GM10248 (cell line): ENCODE measurements around the gene GABRG3.

Experiments used
- CTCF ChIA-PET: fragments of 300-600 bp; sonication (Branson Sonifier 250); formaldehyde crosslinking; extraction: SDS; loops from one replicate; lab custom pipeline; 2021; ENCODE audit warnings: antibody characterized with exemption; lab: Yijun Ruan, JAX
- POLR2A ChIA-PET: fragments of 350-650 bp; sonication (Branson Sonifier 250); formaldehyde crosslinking; extraction: SDS; loops from one replicate; lab custom pipeline; 2020; ENCODE audit warnings: antibody characterized with exemption; lab: Yijun Ruan, JAX
- DNase-seq: peaks from one replicate; pipeline ENCODE4 v3.0.0; 2012; ENCODE audit errors: extremely low spot score
- CTCF ChIP-seq: IDR thresholded peaks from 2 replicates; pipeline ENCODE4 v1.5.1; 2012; ENCODE audit warnings: mild to moderate bottlenecking, low read depth; ENCODE audit errors: extremely low read depth, missing control alignments, control extremely low read depth

The GABRG3 gene

GRCh38 chr15:27532358-27532757 lies 561.4 kb downstream of the GABRG3 start:
- CTCF ChIA-PET: no interaction called here
- POLR2A ChIA-PET: no interaction called here
- DNase-seq: no peak
- TF ChIP-seq CTCF: no peak

GRCh38 chr15:27535445-27536129 lies 564.6 kb downstream of the GABRG3 start:
- ChIA-PET CTCF (no interaction called here), POLR2A (no interaction called here)
- DNase-seq: no peak
- TF ChIP-seq CTCF: no peak

DNA sequence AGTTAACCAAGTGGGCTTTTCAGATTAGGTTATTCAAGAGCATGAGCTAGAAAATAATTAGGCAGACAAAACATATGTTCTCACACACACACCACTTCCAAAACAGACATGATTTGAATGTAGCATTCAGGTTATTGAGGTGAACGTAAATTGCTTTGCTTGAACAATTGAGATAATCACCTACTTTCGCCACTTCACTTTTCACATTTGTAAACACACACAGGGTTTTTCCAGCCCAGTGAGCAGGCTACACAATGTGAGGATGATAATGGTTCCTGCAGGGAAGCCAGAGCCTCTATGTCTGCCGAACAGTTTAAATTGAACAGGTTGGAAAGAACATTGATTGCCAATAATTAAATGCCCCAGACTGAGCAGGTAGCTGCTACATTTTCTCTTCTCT lies 567.3 kb downstream of the GABRG3 start:
- DNase-seq: no peak
- ChIA-PET CTCF (no interaction called here), POLR2A (no interaction called here)
- TF ChIP-seq CTCF: no peak

DNA sequence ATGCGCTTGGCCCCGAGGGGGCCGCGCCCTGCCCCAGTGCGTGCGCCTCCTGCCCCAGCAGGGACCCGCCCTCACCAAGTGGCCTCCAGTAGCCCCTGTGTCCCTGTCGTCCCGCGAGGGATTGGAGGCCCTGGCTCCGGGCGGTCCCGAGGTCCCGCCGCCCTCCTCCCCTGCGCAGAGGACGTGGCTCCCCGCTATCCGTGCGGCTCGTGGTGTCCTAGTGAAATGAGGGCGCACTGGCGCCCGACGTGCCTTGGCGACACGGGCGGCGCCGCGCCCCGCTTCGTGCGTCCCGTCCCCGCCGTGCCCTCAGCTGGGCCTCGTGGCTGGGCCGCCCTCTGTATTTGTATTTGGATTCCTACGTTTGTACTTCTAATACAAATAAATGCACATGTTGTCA lies 570.6 kb downstream of the GABRG3 start:
- POLR2A ChIA-PET: no interaction called here
- CTCF ChIA-PET: no interaction called here
- no peak for TF ChIP-seq CTCF
- no peak for DNase-seq

- no peak for DNase-seq
- TF ChIP-seq CTCF: no peak
- ChIA-PET CTCF (no interaction called here), POLR2A (no interaction called here)
Measured at GRCh38 chr15:27545494-27546255, 574.7 kb downstream of the GABRG3 start.

DNA sequence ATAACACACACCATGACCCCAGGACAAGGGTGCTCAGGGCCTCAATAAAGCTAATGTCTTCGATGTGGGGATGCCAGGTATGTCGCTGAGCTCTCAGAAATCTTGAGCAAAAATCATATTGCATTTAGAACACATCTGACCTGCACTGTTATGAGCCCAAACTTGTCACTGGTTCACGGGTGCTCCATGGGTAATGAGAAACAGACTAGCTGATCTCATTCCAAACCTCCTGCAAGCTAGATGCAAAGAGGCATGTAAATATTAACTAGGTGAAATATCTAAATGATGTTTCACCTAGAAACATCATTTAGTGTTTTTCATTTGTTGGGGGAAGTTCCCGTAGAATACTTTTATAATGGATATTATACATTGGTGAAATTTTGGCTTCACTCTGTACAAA lies 578.8 kb downstream of the GABRG3 start:
- CTCF ChIA-PET: no interaction called here
- DNase-seq: no peak

More for the DNA sequence above, 578.8 kb downstream of the GABRG3 start:
- POLR2A ChIA-PET: no interaction called here
- TF ChIP-seq CTCF: no peak
